ENCODE data around the gene DOCK1.

DOCK1 gene

GRCh38 chr10:127245456-127245855 lies 340.2 kb downstream of the DOCK1 start:
- no peaks in the 10 kb centered on the region for H3K9me2 ChIP-seq (replicated peaks; ENCODE audit: low read depth, low read length)
- no peaks in the 10 kb centered on the region for H3K27me3 ChIP-seq (ENCODE audit: insufficient read depth, low read length, poor library complexity, severe bottlenecking)
- H3K79me2 ChIP-seq (ENCODE audit: insufficient read depth, low read length), result no peaks in the 10 kb centered on the region
- H3K4me1 ChIP-seq (ENCODE audit: insufficient read depth, low read length, poor library complexity, severe bottlenecking), result no peaks in the 10 kb centered on the region
- H3K4me3 ChIP-seq (ENCODE audit: low read length, poor library complexity, severe bottlenecking), result no peak overlapping the region
- TF ChIP-seq, protein P1, sequence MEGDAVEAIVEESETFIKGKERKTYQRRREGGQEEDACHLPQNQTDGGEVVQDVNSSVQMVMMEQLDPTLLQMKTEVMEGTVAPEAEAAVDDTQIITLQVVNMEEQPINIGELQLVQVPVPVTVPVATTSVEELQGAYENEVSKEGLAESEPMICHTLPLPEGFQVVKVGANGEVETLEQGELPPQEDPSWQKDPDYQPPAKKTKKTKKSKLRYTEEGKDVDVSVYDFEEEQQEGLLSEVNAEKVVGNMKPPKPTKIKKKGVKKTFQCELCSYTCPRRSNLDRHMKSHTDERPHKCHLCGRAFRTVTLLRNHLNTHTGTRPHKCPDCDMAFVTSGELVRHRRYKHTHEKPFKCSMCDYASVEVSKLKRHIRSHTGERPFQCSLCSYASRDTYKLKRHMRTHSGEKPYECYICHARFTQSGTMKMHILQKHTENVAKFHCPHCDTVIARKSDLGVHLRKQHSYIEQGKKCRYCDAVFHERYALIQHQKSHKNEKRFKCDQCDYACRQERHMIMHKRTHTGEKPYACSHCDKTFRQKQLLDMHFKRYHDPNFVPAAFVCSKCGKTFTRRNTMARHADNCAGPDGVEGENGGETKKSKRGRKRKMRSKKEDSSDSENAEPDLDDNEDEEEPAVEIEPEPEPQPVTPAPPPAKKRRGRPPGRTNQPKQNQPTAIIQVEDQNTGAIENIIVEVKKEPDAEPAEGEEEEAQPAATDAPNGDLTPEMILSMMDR (conservative IDR thresholded peaks at IDR 0.05; ENCODE audit: low read length), result no peak
- no peak for TF ChIP-seq EZH2phosphoT487 (IDR thresholded peaks at IDR 0.05; ENCODE audit: borderline replicate concordance)
- no peaks in the 10 kb centered on the region for H4K20me1 ChIP-seq (ENCODE audit: insufficient read depth, low read length, poor library complexity, severe bottlenecking)
- H3F3A ChIP-seq (ENCODE audit: low read depth), result no peaks in the 10 kb centered on the region
- H3K9me3 ChIP-seq (ENCODE audit: insufficient read depth, low read depth, low read length), result peaks cover 3% of the 10 kb centered on the region; the same call in 1 of the 2 replicates
- H3K4me2 ChIP-seq (ENCODE audit: low read depth, low read length, poor library complexity, severe bottlenecking), result no peak overlapping the region
- H3K9ac ChIP-seq (ENCODE audit: low read depth, low read length, poor library complexity, severe bottlenecking), result no peak overlapping the region
- H3K36me3 ChIP-seq (ENCODE audit: insufficient read depth, low read length), result no peaks in the 10 kb centered on the region
- H2AFZ ChIP-seq (ENCODE audit: low read length), result no peak overlapping the region

DNA sequence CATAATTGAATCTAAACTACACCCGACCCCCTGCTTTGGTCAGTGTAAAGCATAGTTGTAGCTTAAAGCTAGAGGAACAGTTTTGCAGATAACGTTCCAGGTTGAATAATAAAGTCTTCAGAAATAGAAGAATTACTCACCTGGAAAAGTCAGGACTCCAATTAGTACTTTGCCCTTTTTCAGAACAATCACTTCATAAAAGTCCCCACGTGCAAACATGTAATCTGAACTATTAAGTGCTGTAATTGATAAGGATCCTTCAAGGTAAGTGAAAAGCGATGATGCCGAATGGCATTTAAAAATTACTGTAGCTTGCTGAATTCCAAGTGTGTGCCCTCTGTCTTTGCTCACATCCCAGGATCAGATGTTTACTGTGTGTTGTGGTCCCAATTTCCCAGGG lies 344.8 kb downstream of the DOCK1 start:
- Histone ChIP-seq H3K27me3 (ENCODE audit: insufficient read depth, low read length, poor library complexity, severe bottlenecking) (no peaks in the 10 kb centered on the region), H4K20me1 (ENCODE audit: insufficient read depth, low read length, poor library complexity, severe bottlenecking) (no peaks in the 10 kb centered on the region), H3K4me2 (ENCODE audit: low read depth, low read length, poor library complexity, severe bottlenecking) (no peak overlapping the region), H3K36me3 (ENCODE audit: insufficient read depth, low read length) (no peaks in the 10 kb centered on the region), H3K9ac (ENCODE audit: low read depth, low read length, poor library complexity, severe bottlenecking) (no peak overlapping the region), H3F3A (ENCODE audit: low read depth) (no peaks in the 10 kb centered on the region), H3K79me2 (ENCODE audit: insufficient read depth, low read length) (no peaks in the 10 kb centered on the region), H3K9me3 (ENCODE audit: insufficient read depth, low read depth, low read length) (no peaks in the 10 kb centered on the region), H3K4me1 (ENCODE audit: insufficient read depth, low read length, poor library complexity, severe bottlenecking) (peaks cover 3% of the 10 kb centered on the region), H3K4me3 (ENCODE audit: low read length, poor library complexity, severe bottlenecking) (no peak overlapping the region), H3K9me2 (replicated peaks; ENCODE audit: low read depth, low read length) (no peaks in the 10 kb centered on the region), H2AFZ (ENCODE audit: low read length) (no peak overlapping the region)
- TF ChIP-seq EZH2phosphoT487 (IDR thresholded peaks at IDR 0.05; ENCODE audit: borderline replicate concordance), result no peak
- TF ChIP-seq, protein P1 (conservative IDR thresholded peaks at IDR 0.05; ENCODE audit: low read length), result no peak

GRCh38 chr10:127252818-127253217 lies 347.6 kb downstream of the DOCK1 start:
- Histone ChIP-seq H2AFZ (ENCODE audit: low read length) (no peak overlapping the region), H3K4me1 (ENCODE audit: insufficient read depth, low read length, poor library complexity, severe bottlenecking) (peaks cover 3% of the 10 kb centered on the region), H3F3A (ENCODE audit: low read depth) (no peaks in the 10 kb centered on the region), H3K9me3 (ENCODE audit: insufficient read depth, low read depth, low read length) (no peaks in the 10 kb centered on the region), H3K27me3 (ENCODE audit: insufficient read depth, low read length, poor library complexity, severe bottlenecking) (no peaks in the 10 kb centered on the region), H4K20me1 (ENCODE audit: insufficient read depth, low read length, poor library complexity, severe bottlenecking) (no peaks in the 10 kb centered on the region), H3K9me2 (replicated peaks; ENCODE audit: low read depth, low read length) (no peaks in the 10 kb centered on the region), H3K79me2 (ENCODE audit: insufficient read depth, low read length) (no peaks in the 10 kb centered on the region), H3K9ac (ENCODE audit: low read depth, low read length, poor library complexity, severe bottlenecking) (no peak overlapping the region), H3K4me3 (ENCODE audit: low read length, poor library complexity, severe bottlenecking) (no peak overlapping the region), H3K36me3 (ENCODE audit: insufficient read depth, low read length) (no peaks in the 10 kb centered on the region), H3K4me2 (ENCODE audit: low read depth, low read length, poor library complexity, severe bottlenecking) (no peak overlapping the region)
- TF ChIP-seq, protein P1 (conservative IDR thresholded peaks at IDR 0.05; ENCODE audit: low read length), result no peak
- no peak for TF ChIP-seq EZH2phosphoT487 (IDR thresholded peaks at IDR 0.05; ENCODE audit: borderline replicate concordance)
